ENCODE results near the gene RIT2. TPM values are rescaled to one million over a fixed set of nuclear protein-coding genes. Genes with fewer than 3 reads are reported as not detected.

RIT2 gene
- polyA plus RNA-seq, 4 donors, result not detected

DNA sequence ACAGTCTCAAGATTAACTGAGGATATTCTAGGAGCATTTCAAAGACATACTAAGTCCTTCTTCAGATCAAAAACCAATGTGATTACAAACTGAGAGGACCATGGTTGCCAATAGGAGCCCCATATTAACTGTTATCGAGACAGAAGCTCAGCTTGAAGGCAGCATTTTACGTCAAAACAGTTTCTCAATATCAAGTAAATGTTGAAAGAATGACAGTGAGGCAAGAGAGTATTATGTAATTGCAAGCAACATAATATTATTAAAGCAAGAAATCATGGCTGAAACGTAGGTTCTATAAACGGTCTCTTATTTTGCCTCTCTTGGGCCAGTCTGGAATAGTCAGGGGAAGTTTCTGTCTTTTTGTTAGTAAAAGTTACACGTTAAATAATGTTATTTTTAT is 22.9 kb downstream of the RIT2 start:
- DNase-seq (ENCODE audit: low read depth in 4 of 4, low spot score in 3 of 4), result no peak

DNA sequence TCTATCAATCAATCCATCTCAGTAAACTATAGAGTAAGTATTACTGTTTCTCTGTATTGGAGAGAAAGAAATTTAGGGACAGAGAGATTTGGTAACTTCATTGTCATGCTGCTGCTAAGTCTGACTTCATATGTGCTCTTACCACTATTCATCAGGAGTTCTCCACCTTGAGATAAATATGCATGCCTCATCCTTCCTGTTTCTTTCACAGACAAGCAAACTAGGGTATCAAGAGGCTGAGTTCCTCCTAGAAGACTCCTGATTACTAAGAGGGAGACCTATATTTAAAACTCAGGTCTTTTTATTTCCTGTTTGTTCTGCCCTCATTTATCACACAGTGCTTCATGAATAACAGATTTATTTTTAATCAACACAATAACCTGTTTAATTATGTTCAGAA is 34.1 kb downstream of the RIT2 start:
- no peak for DNase-seq (ENCODE audit: low read depth in 4 of 4, low spot score in 3 of 4)

DNA sequence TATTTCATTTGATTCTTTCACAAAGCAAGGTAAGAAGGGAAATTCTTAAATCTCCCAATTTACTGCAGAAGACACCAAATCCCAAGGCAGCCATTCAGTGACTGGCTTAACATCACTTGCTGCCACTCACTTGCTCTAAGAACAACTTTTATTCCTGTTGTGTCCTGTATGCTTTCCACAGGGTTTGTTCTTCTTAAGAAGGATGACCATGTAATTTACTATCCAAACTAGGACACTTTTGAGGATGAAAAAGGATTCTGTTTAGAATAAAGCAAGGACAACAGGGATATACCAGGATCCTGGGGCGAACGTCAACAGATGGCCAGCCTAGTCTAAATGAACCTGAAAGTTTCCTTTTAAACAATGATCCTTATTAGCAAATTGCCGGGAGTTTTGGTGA is 34.8 kb downstream of the RIT2 start:
- no peak for DNase-seq (ENCODE audit: low read depth in 4 of 4, low spot score in 3 of 4)

DNA sequence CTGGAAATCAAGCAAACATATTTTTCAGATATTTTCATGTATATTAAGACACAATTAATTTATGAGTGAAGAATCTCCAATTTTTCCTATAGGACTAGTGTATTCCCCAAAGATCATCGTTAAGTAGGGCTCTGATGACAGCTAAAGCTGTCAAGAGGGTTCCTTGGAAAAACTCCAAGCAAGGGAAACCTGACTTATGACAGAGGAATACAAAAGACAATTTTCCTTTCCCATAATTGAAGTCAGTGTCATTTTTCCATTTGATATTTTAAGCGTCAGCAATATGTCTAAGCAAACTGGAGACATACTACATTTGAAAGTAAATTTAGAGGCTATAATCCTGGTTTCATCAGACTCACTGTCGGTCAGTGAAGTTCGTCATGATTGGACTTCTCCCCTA is 36.1 kb downstream of the RIT2 start:
- DNase-seq (ENCODE audit: low read depth in 4 of 4, low spot score in 3 of 4), result no peak

DNA sequence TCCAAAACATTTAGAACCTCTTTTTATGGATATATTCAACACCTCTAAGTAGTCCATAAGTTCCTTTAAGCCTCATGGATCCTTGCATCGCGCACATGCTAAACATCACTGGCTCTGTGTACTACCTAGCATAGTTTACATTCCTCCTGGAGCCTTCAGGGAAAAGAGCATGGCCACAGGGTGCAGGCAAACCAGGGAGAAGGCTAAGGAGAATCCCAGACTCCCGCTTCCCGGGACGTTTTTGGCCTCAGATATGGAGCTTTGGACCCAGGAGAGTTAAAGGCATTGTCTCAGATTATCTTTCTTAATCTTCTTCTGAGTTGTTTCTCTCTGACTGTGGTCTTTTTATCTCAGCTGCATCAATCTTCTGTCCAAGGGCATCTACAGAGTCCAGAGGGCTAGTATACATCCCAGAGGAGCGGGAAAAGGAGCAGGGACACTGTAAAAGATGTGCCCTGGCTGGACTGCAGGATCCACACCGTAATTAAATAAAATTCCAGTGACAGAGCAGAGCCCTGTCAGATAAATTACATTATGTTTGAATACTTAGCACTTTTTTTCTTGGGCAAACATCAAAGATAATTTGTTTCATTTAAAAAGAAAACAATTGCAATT is 36.9 kb downstream of the RIT2 start:
- no peak for DNase-seq (ENCODE audit: low read depth in 4 of 4, low spot score in 3 of 4)

DNA sequence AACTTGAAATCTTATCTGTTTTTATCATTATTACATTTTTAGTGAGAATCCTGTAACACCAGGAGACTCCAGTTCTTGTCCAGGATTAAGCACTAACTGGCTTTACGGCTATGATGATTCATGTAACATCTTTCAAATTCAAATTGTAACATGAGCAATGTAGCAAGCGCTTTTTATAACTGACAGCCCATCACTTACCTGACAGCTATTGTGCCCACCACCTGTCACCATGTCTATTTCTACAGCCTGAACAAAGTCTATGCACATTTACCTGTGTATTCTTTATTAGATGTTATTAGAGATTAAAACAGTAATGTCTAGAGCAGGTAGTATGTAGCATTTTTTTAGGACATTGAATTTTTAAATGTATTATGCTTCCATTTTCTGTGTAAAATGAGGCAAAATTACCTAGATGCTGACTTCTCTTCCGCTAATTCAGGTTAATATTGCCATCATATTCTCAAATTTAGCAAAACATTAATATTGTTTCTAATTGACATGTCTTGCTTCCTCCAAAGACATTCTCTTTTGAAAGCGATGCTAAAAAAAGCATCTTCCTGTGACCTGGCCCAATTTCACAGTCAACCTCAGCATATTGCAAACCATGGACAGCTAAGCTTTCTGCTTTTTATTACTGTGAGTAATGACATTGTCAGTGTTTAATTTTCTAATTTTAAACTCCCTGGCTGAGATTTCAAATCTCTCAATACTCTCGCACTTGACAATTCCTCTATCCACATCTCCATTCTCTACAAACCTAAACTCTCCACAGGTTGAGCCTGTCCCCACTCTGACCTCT is 37.8 kb downstream of the RIT2 start:
- no peak for DNase-seq (ENCODE audit: low read depth in 4 of 4, low spot score in 3 of 4)

DNA sequence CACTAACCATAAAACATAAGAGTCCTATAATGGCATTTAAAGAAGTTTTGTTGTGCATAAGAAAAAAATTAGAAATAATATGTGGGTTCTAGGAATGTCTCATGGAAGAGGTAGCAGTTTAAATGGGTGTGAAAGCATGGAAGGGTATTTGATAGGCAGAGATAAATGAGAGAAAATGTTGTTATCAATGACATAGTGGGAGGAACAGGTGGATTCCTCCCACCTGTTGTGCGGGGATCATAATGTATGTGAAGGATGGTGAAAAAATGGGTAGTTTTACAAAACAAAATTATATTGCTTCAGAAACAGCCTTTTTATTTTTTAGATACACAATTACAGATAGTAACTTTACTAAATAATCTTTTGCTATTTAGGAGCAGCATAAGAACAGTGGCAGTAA is 41.7 kb downstream of the RIT2 start:
- no peak for DNase-seq (ENCODE audit: low read depth in 4 of 4, low spot score in 3 of 4)

DNA sequence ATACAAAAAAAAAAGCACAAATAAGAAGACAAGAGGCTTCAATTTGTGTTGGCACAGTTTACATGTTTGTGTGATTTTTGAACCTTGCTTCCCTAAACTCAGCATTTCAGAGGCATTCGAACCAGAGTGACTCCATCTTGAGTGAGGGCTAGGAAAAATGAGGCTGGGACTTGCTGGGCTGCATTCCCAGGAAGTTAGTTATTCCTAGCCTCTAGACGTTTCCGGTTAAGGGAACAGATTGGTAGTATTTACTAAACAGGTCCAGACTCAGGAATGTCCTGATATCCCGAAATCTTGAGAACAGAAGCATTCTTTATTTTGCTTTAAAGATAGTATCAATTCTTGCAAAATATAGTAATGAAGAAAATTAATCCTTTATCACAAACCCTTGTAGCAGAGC is 46.7 kb downstream of the RIT2 start:
- DNase-seq (ENCODE audit: low read depth in 4 of 4, low spot score in 3 of 4), result no peak

DNA sequence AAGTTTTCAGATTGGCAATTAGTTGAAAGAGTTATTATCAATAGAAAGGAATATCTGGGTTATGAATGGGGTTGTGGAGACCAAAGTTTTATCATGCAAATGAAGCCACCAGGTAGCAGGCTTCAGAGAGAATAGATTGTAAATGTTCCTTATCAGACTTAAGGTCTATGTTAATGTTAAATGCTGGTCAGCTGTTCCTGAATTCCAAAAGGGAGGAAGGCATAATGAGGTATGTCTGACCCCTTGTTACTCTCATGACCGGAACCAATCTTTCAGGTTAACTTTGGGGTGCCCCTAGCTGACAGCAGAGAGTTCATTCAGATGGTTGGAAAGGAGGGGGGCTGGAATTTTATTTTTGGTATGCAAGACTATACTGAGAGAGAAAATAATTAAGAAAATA is 47.9 kb downstream of the RIT2 start:
- no peak for DNase-seq (ENCODE audit: low read depth in 4 of 4, low spot score in 3 of 4)

DNA sequence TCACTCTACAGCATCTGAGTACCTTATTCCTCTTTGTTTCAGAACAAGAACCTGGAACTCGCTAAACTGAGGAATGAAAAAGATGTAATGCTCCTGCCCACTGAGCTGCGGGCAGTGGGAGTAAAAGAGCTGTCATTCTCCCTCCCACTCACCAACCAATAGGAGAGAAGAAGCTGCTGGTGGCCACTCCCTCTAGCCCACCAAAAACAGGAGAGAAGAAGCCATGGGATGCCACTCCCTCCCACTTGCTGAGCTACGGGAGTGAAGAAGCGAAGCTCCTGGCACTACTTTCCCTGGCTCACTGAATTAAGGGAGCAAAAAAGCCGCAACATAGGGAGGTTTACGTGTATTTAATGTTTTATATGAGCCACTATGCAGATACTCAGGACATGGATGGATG is 53.7 kb downstream of the RIT2 start:
- DNase-seq (ENCODE audit: low read depth in 4 of 4, low spot score in 3 of 4), result no peak

DNA sequence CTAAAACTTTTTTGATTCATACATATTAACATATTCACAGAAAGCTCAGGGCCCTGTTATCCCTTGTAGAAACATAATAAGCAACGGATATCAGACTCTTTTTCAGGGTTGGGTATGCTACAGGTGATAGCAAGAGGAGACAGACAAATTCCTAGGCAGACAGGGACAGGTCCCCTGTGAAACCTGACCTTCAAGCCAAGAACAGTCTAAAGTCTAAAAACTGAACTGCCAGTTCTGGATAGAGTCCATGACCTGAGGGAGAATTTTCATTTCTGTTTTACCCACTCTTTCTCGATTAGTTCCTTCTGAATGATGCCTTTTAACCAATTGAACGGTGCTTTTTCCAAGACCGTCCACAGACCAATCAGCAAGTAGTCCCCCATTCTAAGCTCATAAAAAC is 54.2 kb downstream of the RIT2 start:
- no peak for DNase-seq (ENCODE audit: low read depth in 4 of 4, low spot score in 3 of 4)

DNA sequence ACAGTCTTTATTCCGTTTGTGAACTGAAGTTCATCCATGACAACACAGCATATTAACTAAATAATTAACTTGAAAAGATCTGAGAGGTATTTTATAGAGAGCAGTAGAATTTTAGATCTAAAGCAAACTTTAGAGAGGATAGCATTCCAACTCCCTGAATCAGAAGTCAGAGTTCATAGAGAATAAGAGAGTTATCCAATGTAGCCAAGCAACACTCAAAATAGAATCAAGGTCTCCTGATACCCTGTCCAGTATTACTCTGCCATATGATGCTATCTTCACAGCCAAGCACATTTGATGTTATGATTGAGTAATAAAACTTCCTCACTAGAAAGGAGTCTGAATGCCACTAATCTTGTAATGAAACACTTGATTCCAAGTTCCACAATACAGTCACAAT is 55.5 kb downstream of the RIT2 start:
- DNase-seq (ENCODE audit: low read depth in 4 of 4, low spot score in 3 of 4), result no peak

DNA sequence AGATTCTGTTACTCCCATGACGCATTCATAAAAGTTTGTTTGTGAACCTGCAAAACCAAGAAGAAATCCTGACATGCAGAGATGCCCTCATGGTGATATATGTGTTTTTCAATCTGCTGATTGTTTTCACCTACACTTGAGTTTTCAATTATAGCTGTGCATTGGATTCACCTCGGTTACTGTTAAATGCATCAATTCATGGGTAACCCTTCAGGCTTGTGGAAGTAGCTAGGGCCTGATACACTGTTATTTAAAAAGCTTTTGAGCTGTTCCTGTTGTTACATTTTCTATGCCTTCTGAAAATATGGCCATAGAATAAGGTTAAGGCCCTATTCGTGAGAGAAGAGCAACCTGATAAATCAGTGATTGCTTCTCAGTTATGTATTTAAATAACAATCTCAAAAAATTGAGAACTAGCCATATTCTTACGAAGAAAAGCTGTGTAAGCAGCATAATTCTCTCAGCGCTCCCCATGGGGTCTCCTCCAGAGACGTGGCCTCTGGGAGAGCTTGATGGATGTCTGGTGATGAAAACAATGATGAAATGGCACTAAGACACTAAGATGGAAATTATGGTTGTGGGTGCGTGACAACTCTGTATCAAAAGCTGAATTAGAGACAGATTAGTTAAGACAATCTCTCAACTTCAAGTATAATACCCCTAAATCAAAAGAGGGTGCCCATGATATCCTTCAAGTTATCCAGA is 60.5 kb downstream of the RIT2 start:
- DNase-seq (ENCODE audit: low read depth in 4 of 4, low spot score in 3 of 4), result no peak

DNA sequence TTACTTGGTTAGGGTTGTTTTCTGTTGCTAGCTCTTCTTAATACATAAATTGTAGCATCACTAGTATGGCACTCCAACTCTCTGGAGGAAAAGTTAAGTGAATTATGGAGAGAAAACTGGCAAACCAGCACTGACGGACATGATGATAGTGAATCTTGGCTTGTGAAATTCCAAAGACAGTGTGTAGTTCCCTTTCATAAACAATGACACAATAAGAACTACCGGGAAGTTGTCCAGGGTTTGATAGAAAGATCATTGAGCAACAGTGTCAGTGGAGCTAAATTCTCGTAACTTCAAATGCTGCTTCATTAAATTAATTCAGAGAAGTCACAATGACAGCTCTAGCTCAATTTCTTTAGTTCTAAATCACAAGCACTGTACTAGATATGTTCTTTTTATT is 66.5 kb downstream of the RIT2 start:
- DNase-seq (ENCODE audit: low read depth in 4 of 4, low spot score in 3 of 4), result no peak

DNA sequence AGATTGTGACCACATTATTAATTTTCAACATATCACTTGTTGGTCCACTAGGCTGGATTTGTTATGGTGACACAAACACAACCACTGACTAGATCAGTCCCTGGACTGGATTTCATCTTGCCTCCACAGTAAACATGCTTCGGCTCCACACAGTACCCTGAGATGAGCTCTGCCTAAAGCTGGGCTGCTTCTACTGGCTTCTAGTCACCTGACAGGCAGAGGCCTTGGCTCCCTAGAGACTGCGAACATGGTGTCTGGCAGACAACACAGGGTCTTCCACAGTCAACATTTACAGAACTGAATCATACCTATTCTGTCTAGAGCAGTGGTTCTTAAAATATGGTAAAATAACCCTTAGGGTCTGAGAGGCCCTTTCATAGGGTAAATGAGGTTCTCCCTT is 69.2 kb downstream of the RIT2 start:
- no peak for DNase-seq (ENCODE audit: low read depth in 4 of 4, low spot score in 3 of 4)

DNA sequence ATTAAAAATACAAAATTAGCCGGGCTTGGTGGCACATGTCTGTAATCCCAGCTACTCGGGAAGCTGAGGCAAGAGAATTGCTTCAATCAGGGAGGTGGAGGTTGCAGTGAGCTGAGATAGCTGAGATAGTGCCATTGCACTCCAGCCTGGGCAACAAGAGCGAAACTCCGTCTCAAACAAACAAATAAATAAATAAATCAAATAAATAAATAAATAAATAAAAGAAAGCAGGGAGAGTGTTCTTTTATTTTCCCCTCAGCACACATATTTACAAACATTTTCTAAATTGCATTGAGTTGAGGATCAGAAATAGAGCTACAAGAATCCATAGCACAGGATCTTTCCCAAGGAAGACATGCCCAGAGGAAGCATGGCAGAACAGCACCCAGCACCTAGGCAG is 71.9 kb downstream of the RIT2 start:
- no peak for DNase-seq (ENCODE audit: low read depth in 4 of 4, low spot score in 3 of 4)

DNA sequence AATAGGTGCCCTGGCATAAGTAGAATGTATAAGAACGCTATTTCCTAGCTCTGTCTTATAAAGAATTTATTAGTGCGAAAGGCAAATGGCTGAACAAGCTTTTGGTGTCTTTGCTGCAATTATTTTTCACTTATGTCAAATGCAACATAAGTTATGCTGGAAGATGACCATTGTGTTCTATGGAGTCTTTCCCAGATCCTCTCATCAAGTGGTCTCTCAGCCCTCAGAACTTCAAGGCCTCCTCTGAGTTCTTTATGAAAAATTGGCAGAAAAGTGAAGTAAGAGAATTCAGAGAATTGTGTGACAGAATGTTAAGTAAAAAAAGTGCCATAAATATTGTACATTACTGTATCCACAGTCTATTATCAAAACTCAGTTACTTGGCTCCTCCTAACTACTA is 75.2 kb downstream of the RIT2 start:
- no peak for DNase-seq (ENCODE audit: low read depth in 4 of 4, low spot score in 3 of 4)

DNA sequence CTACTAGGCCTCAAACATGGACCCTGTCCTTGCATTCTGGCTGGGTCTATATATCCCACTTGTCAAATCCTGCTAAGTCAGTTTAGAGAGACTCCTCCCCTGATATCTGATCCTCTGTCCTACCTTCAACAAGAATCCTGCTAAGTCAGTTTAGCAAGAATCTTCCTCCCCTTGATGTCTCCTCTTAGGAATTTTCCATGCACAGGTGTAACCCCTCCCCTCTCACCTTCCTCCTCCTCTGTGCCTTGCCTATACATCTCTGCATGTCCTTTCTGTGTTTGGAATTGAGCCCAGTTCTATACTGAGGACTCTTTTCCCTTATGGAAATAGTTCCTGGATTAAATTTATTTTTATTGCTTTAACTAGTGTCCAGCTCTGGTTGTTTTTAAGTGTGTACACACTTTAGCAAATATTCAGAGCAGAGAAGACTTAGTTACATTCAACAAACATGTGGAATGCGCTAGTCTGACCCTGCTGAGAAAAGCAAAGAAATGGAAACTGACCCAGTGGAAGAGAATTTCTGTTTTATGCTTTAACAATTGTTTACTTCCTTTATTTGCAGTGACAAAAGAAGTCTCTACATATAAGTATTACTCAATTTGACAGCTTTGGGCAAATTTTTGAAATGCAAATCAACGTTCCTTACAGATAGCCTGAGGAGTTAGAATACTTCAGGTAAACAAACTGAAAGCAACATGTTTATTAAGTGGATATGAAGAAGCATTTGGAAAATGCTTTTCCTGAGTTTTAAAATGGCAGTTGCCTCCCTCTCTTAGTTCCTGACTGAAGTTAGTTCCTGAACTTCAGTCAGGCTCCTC is 80.6 kb downstream of the RIT2 start:
- no peak for DNase-seq (ENCODE audit: low read depth in 4 of 4, low spot score in 3 of 4)

DNA sequence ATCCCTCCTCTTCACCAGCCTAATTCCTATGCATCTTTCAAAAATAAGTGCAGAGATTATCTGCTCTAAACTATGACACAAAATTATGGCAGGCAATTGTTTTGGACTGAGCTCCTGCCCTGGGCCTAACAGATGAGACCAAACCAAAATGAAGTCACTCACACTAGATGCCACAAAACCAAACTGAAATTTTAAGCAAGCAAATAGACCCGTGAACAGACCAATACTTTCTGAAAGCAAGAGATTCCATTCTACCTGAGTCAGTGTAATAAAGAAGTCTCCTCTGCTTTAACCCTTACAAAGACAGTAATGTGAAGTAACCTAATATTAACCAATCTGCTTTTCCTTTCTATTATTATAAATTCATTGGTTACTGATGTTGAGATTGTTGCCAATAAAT is 84.3 kb downstream of the RIT2 start:
- DNase-seq (ENCODE audit: low read depth in 4 of 4, low spot score in 3 of 4), result no peak

DNA sequence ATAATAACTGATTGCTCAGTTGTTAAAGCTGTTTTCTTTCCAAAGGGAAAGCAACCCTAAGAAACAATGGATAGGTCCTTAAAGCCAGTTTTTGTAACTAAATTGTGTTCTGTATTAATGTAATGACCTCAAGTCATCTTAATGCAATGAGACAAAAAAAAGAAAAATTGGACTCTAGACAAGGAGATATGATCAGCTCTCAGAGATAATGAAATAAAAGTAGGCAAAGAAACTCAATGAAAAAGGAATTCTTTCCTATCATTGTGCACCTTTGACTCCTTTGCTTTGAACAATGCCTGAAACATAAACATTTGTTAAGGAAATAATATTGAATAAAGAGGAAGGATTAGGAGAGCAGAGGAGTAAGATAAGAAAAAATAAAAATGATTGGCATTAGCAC is 86.1 kb downstream of the RIT2 start:
- DNase-seq (ENCODE audit: low read depth in 4 of 4, low spot score in 3 of 4), result no peak

DNA sequence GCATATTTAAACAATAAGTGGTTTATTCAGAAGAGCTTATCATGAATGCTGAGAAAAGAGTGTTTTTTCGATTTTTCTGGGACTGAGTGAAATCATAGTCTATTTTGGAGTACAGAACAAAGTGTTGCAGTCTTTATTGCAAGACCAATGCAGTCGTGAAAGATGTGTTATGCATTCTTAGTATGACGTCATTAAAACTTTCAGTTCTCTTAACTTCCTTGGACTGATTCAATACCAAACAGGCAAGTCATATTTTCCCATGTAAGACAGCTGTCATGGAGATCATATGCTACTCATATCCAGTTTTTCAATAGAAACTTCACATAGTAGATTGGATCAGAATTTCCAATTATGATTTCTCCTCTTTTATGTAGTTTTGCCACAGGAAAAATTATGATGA is 92.6 kb downstream of the RIT2 start:
- no peak for DNase-seq (ENCODE audit: low read depth in 4 of 4, low spot score in 3 of 4)
